Panc1 (cell line): ENCODE data around the gene CA5A. TPM values are rescaled to one million over a fixed set of nuclear protein-coding genes. Genes with fewer than 3 reads are reported as not detected.
"Not testable (repeated sequence)": the region's sequence is repeated elsewhere in the genome, so short reads cannot be mapped to it uniquely, and the experiment has no call there.

Experiments
- ATAC-seq: fragments of 200-7000 bp; cut with Tn5 transposase; 2 replicates; pipeline ENCODE4 v1.9.1; 2020; ENCODE audit warnings: mild to moderate bottlenecking, moderate library complexity
- BruUV-seq: library from RNA; stranded (reverse); fragments of 400-500 nt; replicated peaks from 2 replicates; lab custom pipeline; 2021; lab: Mats Ljungman, UMichigan
- CTCF ChIA-PET: fragments of 300-600 bp; sonication (Branson Sonifier 250); formaldehyde crosslinking; loops from one replicate; lab custom pipeline; 2022; ENCODE audit warnings: antibody characterized with exemption; lab: Charles Lee
- POLR2A ChIA-PET: fragments of 300-600 bp; sonication (Branson Sonifier 250); formaldehyde crosslinking; loops from one replicate; lab custom pipeline; 2022; ENCODE audit warnings: antibody characterized with exemption; lab: Charles Lee
- DNase-seq: peaks from one replicate; pipeline ENCODE4 v3.0.0-alpha.2; 2010; ENCODE audit warnings: low read depth, low spot score
- H3K27ac ChIP-seq: 2 replicates; pipeline ENCODE4 v1.5.1; 2011; ENCODE audit warnings: mild to moderate bottlenecking, low read length, inconsistent platforms
- H3K27me3 ChIP-seq: fragments of 200-500 bp; sonication (Bioruptor generic); 2 replicates; pipeline ENCODE4 v1.6.0; 2014; ENCODE audit warnings: low read length, inconsistent platforms; ENCODE audit not compliant: control insufficient read depth, insufficient read depth
- H3K36me3 ChIP-seq: fragments of 200-500 bp; sonication (Bioruptor generic); 2 replicates; pipeline ENCODE4 v1.5.1; 2014; ENCODE audit warnings: inconsistent platforms, mild to moderate bottlenecking, low read length, moderate library complexity; ENCODE audit not compliant: control insufficient read depth, insufficient read depth
- H3K4me1 ChIP-seq: 2 replicates; pipeline ENCODE4 v1.5.1; 2011; ENCODE audit warnings: inconsistent platforms, mild to moderate bottlenecking, low read length, moderate library complexity; ENCODE audit not compliant: control insufficient read depth, insufficient read depth
- H3K4me3 ChIP-seq, 2 experiments: 2 replicates each; pipeline ENCODE4 v1.5.1; 2011 to 2012; ENCODE audit warnings: low read depth in 2 of 2, low read length in 2 of 2, mild to moderate bottlenecking in 2 of 2, inconsistent platforms in 1 of 2, moderate library complexity in 1 of 2
- H3K9me3 ChIP-seq: fragments of 200-500 bp; sonication (Bioruptor generic); 2 replicates; pipeline ENCODE4 v1.5.1; 2014; ENCODE audit warnings: low read depth, mild to moderate bottlenecking, inconsistent platforms, low read length, moderate library complexity; ENCODE audit not compliant: control insufficient read depth, insufficient read depth
- POLR2AphosphoS5 ChIP-seq: IDR thresholded peaks from 2 replicates; pipeline ENCODE4 v1.6.1; 2012; ENCODE audit warnings: mild to moderate bottlenecking, low read depth, low read length, moderate library complexity
- SIN3A ChIP-seq: IDR thresholded peaks from 2 replicates; pipeline ENCODE4 v1.6.1; 2012; ENCODE audit warnings: low read depth, mild to moderate bottlenecking, low read length, moderate library complexity, borderline replicate concordance; ENCODE audit not compliant: insufficient read depth
- in situ Hi-C: cut with HindIII; loops from 2 replicates; pipeline ENCODE4 v1.10.0; 2016; ENCODE audit warnings: low sequenced_read_pairs, low pct_unique_long_range_greater_than_20kb
- intact Hi-C: fragments of 100-400 bp; cut with micrococcal nuclease; formaldehyde crosslinking; loops from one replicate; pipeline ENCODE4 v1.10.0; 2022; ENCODE audit not compliant: unreplicated experiment
- total RNA-seq: library from RNA; stranded (reverse); gene quantifications from one replicate; pipeline ENCODE4 v1.2.1, GENCODE V29; 2021; ENCODE audit not compliant: unreplicated experiment

Gene CA5A
- total RNA-seq, 1 experiment from 2014 or later: not detected

DNA sequence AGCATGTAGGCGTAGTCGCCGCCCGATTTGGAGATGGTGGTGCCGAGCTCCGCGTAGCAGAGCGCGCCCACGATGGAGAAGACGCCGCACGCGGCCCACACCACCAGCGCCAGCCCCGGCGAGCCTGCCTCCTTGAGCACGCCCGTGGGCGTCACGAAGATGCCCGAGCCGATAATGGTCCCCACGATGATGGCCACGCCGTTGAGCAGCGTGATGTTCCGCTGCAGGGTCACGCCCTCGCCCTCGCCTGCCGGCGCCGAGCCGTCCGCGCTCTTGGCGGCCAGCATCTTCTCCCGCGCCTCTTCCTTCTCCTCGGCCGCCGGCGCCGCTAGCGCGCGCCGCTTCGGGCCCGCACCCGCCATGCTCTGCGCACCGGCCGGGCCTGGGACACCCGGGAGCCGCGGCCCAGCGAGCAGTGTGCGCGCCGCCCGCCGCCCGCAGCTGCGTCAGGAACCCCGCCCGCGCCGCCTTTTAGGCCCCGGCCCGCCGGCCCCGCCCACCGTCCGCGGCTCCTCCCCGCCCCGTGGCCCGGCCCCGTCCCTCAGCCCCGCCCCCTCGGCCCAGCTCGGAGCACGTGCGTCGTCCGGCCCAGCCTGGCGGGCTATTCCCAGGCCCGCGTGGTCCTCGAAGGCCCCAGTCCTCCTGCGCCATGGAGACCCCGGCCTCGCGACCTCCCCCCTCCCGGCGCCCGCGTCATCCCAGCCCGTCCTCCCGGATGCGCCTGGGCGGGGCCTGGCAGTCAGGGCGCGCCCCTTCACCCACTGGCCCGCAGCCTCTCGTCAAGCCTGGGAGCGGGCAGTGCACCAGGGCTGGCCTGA is 67.1 kb downstream of the CA5A start, which contains the start of gene SLC7A5:
TSS of gene SLC7A5 (minus strand) at position 447 of the 818 bp plus-strand sequence. CDS start at position 362, 85 bp downstream.
- intact Hi-C loops, DNase-seq: not testable (repeated sequence)

GRCh38 chr16:87868254-87869029 is 67.9 kb downstream of the CA5A start:
- H3K4me1 ChIP-seq: peaks cover 16% of the 10 kb centered on the region
- DNase-seq, H3K36me3 ChIP-seq, ATAC-seq, intact Hi-C loops, H3K27me3 ChIP-seq, H3K9me3 ChIP-seq, in situ Hi-C loops: not testable (repeated sequence)
- ChIA-PET CTCF (interaction anchor here (0.9 to 1.0 kb wide), 2 partner anchors 18 to 90 kb away, joined by 3 to 16 read pairs; no protein-coding TSS in a partner anchor), POLR2A (interaction anchor here (0.7 to 1.0 kb wide), 2 partner anchors 15 to 90 kb away, joined by 3 to 4 read pairs; no protein-coding TSS in a partner anchor)
- TSS peak; percentile 89 for BruUV-seq
- peak overlapping the region; percentile 84 for H3K27ac ChIP-seq
- H3K4me3 ChIP-seq: peak overlapping the region; percentile 68 to 81
- TF ChIP-seq POLR2AphosphoS5: 0 out of 2 replicates have a peak, but pooled peaks have one; percentile 26

More for the DNA sequence above, 67.1 kb downstream of the CA5A start, which contains the start of gene SLC7A5:
- H3K36me3 ChIP-seq, H3K27me3 ChIP-seq, BruUV-seq, in situ Hi-C loops, H3K9me3 ChIP-seq: not testable (repeated sequence)
- peak; percentile 88; the same call in 1 of the 2 replicates for TF ChIP-seq POLR2AphosphoS5
- TF ChIP-seq SIN3A: peak; percentile 85; the same call in 1 of the 2 replicates
- ChIA-PET CTCF (interaction anchor here (2.8 kb wide), 1 partner anchor 90 kb away, joined by 49 read pairs; no protein-coding TSS in a partner anchor), POLR2A (interaction anchor here (0.6 to 1.0 kb wide), 2 partner anchors 64 to 90 kb away, joined by 3 to 4 read pairs; no protein-coding TSS in a partner anchor)
- H3K27ac ChIP-seq: peak within 1 kb of the TSS; percentile 96
- H3K4me1 ChIP-seq: peaks cover 13% of the 10 kb centered on the region
- peak within 1 kb of the TSS; percentile 68 to 81 for H3K4me3 ChIP-seq
- peak; percentile 77 for ATAC-seq

DNA sequence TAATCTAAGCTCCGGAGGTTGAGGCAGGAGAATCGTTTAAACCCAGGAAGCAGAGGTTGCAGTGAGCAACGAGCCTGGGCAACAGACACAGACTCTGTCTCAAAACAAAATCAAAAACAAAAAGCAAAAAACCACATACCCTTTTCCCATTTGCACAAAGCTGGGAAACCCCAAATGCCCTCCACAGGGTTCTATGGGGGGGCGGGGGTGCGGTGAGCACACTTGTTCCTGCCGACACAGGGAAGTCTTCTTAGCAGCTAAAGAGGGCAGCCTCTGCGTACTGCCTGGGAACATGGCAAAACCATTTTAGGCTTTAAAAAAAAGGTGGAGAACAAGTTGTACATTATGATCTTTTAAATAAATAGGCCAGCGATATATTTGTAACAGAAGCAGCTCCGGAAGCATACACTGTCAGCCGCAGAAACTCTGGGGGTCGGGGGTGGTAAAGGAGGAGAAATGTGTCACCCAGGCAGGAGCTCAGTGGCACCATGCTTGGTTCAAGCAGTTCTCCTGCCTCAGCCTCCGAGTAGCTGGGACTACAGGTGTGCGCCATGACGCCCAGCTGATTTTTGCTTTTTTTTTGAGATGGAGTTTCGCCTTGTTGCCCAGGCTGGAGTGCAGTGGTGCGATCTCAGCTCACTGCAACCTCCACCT is 70.3 kb downstream of the CA5A start:
- CTCF ChIA-PET: interaction anchor here (0.9 to 1.4 kb wide), 2 partner anchors 16 to 87 kb away, joined by 3 to 4 read pairs; no protein-coding TSS in a partner anchor

More for the DNA sequence above, 70.3 kb downstream of the CA5A start:
- POLR2A ChIA-PET, ATAC-seq, H3K36me3 ChIP-seq, DNase-seq, BruUV-seq, intact Hi-C loops, H3K27me3 ChIP-seq, H3K9me3 ChIP-seq, in situ Hi-C loops: not testable (repeated sequence)
- Histone ChIP-seq H3K27ac (peak overlapping the region; percentile 65; the same call in 1 of the 2 replicates), H3K4me3 (peak overlapping the region; percentile 68 to 81), H3K4me1 (peaks cover 16% of the 10 kb centered on the region)
